Cardiac fibroblast (primary cell): Measurements from ENCODE around the gene ZNF333.
"Not testable (repeated sequence)": the region's sequence is repeated elsewhere in the genome, so short reads cannot be mapped to it uniquely, and the experiment has no call there.

Source experiments
- DNase-seq, 2 donors: peaks; one replicate each; pipeline versions ENCODE4 v3.0.0 to v3.0.0-alpha.2; 2010; ENCODE audit warnings: low read depth in 2 of 2
- H3K4me3 ChIP-seq, 2 donors: replicated peaks in 1 of 2; 1 replicate in 1 of 2; 2 replicates in 1 of 2; pipeline ENCODE4 v1.5.1; 2011; ENCODE audit warnings: low read depth in 2 of 2, low read length in 2 of 2, mild to moderate bottlenecking in 2 of 2, moderate library complexity in 1 of 2
- CTCF ChIP-seq: IDR thresholded peaks from one replicate; pipeline ENCODE4 v1.5.1; 2011; ENCODE audit warnings: low read depth, mild to moderate bottlenecking, low read length, inconsistent platforms

Gene ZNF333

DNA sequence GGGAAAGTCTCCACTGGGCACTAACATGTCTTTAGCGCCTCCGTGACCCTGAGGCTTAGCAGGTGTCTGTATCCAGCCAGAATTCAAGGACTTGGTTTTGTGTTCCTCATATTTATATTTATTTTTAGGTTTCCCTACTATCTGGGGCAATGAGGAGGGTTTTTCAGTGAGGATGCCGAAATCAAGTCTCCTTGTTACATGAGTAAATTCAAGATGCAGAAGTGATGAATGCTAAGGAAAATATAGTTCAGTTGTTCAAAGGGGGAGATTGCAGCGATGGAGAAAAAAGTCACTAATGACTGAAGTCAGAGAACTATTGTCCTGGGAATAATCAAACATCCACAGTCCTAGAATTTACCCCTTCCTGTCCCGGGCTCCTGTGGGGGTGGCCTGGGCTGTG lies 89.3 kb downstream of the ZNF333 start:
- DNase-seq = no peak
- TF ChIP-seq CTCF = no peak
- H3K4me3 ChIP-seq = no peak overlapping the region

DNA sequence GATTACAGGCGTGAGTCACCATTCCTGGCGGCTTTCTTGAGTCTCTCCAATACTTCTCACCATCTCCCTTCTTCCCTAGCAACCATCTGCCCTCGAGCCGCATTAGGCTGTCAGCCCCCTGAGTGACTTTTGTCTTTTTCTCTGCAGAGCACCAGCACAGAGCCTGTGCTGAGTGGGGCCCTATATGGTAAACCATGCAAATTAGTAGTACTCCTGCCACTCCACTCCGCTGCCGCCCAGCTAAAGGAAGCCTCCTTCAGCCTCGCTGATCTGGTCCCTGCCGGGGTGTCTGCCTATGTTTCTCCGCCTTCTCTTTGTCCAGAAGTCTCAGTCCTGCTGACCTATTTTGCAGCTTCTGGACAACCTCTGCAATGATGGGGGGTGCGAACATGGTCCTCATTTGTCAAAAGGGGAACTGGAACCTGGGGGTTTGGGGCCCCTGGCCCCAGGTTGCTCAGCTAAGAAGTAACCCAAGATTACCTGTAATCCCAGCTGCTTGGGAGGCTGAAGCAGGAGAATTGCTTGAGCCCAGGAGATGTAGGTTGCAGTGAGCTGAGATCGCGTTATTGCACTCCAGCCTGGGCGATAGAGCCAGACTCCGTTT lies 90.9 kb downstream of the ZNF333 start:
- H3K4me3 ChIP-seq, DNase-seq: not testable (repeated sequence)

DNA sequence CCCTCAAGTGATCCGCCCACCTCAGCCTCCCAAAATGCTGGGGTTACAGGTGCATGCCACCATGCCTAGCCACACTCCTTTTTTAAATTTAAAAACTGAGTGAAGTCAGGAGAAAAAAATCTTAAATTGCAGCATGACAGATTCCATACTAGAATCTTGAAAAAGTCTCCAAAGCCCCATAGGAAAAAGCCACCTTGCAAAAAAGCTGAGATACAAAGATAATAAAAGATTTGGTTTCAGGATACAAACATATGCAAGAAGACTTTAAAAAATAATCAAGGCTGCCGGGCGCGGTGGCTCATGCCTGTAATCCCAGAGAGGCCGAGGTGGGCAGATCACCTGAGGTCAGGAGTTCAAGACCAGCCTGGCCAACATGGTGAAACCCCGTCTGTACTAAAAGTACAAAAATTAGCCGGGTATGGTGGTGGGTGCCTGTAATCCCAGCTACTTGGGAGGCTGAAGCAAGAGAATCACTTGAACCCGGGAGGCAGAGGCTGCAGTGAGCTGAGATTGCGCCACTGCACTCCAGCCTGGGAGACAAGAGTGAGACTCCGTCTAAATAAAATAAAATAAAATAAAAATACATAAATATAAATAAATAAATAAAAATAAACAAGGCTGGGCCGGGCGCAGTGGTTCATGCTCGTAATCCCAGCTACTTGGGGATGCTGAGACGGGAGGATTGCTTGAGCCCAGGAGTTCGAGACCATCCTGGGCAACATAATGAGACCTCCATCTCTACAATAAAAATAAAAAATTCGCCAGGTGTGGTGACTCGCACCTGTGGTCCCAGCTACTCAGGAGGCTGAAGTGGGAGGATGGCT lies 92.1 kb downstream of the ZNF333 start:
- DNase-seq, H3K4me3 ChIP-seq: not testable (repeated sequence)

GRCh38 chr19:14782626-14783409 lies 93.0 kb downstream of the ZNF333 start:
- TF ChIP-seq CTCF = no peak
- no peak for DNase-seq
- H3K4me3 ChIP-seq = no peak overlapping the region
